Breast epithelium (tissue), 4 donors: ENCODE results near the gene STEAP1B. TPM values are rescaled to one million over a fixed set of nuclear protein-coding genes. Genes with fewer than 3 reads are reported as not detected.
"Not testable (repeated sequence)": the region's sequence is repeated elsewhere in the genome, so short reads cannot be mapped to it uniquely, and the experiment has no call there.

Experiments used
- DNase-seq, 2 donors: peaks; one replicate each; pipeline ENCODE4 v3.0.0-alpha.2; 2019; ENCODE audit warnings: low spot score in 2 of 2
- H3K27ac ChIP-seq, 2 donors: fragments of 200-600 bp; sonication (generic) in 1 of 2; one replicate each; pipeline ENCODE4 v1.5.1; 2016 to 2019; ENCODE audit warnings: mild to moderate bottlenecking in 1 of 2
- H3K27me3 ChIP-seq, 2 donors: fragments of 200-600 bp; sonication (generic) in 1 of 2; one replicate each; pipeline versions ENCODE4 v1.5.1 to v1.6.0; 2017 to 2019; ENCODE audit warnings: control low read depth in 1 of 2, mild to moderate bottlenecking in 1 of 2
- H3K36me3 ChIP-seq: fragments of 200-600 bp; one replicate; pipeline ENCODE4 v1.5.1; 2019
- H3K4me1 ChIP-seq, 2 donors: fragments of 200-600 bp; sonication (generic); one replicate each; pipeline ENCODE4 v1.5.1; 2016 to 2019; ENCODE audit warnings: control low read depth in 1 of 2
- H3K4me3 ChIP-seq, 3 donors: fragments of 200-600 bp; sonication (generic); 1 replicate in 2 of 3; 2 replicates in 1 of 3; pipeline ENCODE4 v1.5.1; 2016 to 2019; ENCODE audit warnings: mild to moderate bottlenecking in 3 of 3, moderate library complexity in 2 of 3
- H3K9me3 ChIP-seq, 2 donors: fragments of 200-600 bp; sonication (generic) in 1 of 2; one replicate each; pipeline ENCODE4 v1.5.1; 2016 to 2019; ENCODE audit warnings: control low read depth in 1 of 2
- POLR2A ChIP-seq: fragments of 450-650 bp; IDR thresholded peaks from one replicate; pipeline ENCODE4 v1.6.1; 2016; ENCODE audit warnings: antibody characterized with exemption, mild to moderate bottlenecking, moderate library complexity
- POLR2AphosphoS5 ChIP-seq, 3 donors: sonication (generic); formaldehyde crosslinking; IDR thresholded peaks; one replicate each; pipeline ENCODE4 v1.6.1; 2017; ENCODE audit warnings: antibody characterized with exemption in 3 of 3
- intact Hi-C: fragments of 100-400 bp; cut with DNase I; formaldehyde crosslinking; loops from one replicate; pipeline ENCODE4 v1.15.1; 2023; ENCODE audit warnings: low total_unique reads
- total RNA-seq, 3 donors: library from RNA; depleted of rRNA; stranded (reverse); fragments of >200 nt; gene quantifications; one replicate each; pipeline ENCODE4 v1.1.0, GENCODE V29; 2016
- TF ChIP-seq, protein P1 (sequence below), 3 donors: fragments of 450-650 bp; IDR thresholded peaks; one replicate each; pipeline ENCODE4 v1.5.1; 2016 to 2017; ENCODE audit warnings: antibody characterized with exemption in 3 of 3, mild to moderate bottlenecking in 3 of 3, moderate library complexity in 3 of 3

The STEAP1B gene
- total RNA-seq, 3 donors from 2014 or later: 0.32 to 1.0 (median 0.66) TPM

DNA sequence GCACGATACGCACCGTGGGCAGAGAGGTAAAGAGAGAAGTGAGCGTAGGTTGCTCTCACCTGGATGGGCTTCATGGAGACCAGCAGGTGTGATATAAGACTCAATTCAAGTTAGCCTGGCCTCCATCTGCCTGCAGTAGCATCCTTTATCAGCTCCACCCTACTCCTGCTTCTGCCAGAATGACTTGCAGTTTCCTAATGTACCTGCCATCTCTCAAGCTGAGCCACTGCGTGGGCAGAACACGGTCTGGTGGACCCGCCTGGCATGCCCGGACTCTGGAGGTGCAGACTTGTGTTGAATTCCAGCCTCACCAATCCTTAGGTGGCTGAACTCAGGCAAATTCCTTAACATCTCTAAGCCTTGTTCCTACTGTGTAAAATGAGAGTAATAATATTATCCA, 64.3 kb downstream of the STEAP1B start:
- H3K27me3 ChIP-seq: no peaks in the 10 kb centered on the region
- intact Hi-C loops: no loop called here

DNA sequence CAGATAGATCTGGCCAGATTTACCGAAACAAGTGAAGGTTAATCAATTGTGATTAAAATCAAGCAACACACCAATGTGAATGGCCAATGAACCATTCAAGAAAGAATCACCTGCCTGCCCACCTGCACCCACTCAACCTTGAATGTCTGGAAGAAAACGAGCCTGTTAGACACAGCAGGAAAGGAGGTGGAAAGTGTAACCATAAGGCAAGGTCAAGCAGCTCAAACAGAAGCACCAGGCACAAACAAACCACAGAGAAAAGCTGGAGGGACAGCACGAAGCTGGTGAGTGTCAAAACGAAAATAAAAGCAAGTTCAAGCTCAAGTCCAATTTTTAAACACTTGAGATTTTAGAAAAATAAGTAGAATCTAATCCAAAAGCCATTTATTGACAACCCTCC, 64.9 kb downstream of the STEAP1B start:
- no peak for TF ChIP-seq POLR2AphosphoS5 (IDR thresholded peaks at IDR 0.05)
- TF ChIP-seq, protein P1, sequence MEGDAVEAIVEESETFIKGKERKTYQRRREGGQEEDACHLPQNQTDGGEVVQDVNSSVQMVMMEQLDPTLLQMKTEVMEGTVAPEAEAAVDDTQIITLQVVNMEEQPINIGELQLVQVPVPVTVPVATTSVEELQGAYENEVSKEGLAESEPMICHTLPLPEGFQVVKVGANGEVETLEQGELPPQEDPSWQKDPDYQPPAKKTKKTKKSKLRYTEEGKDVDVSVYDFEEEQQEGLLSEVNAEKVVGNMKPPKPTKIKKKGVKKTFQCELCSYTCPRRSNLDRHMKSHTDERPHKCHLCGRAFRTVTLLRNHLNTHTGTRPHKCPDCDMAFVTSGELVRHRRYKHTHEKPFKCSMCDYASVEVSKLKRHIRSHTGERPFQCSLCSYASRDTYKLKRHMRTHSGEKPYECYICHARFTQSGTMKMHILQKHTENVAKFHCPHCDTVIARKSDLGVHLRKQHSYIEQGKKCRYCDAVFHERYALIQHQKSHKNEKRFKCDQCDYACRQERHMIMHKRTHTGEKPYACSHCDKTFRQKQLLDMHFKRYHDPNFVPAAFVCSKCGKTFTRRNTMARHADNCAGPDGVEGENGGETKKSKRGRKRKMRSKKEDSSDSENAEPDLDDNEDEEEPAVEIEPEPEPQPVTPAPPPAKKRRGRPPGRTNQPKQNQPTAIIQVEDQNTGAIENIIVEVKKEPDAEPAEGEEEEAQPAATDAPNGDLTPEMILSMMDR (IDR thresholded peaks at IDR 0.05): no peak
- Histone ChIP-seq H3K36me3 (no peaks in the 10 kb centered on the region), H3K27ac (no peak overlapping the region), H3K9me3 (no peaks in the 10 kb centered on the region), H3K27me3 (no peaks in the 10 kb centered on the region), H3K4me3 (no peak overlapping the region), H3K4me1 (peaks cover 0 to 11% of the 10 kb centered on the region in 2 donors)
- intact Hi-C loops: no loop called here
- DNase-seq: no peak

More for the DNA sequence above, 64.3 kb downstream of the STEAP1B start:
- Histone ChIP-seq H3K4me3 (no peak overlapping the region), H3K4me1 (peaks cover 0 to 11% of the 10 kb centered on the region in 2 donors), H3K9me3 (no peaks in the 10 kb centered on the region), H3K27ac (no peak overlapping the region), H3K36me3 (no peaks in the 10 kb centered on the region)
- no peak for DNase-seq
- TF ChIP-seq POLR2A (no peak), POLR2AphosphoS5 (IDR thresholded peaks at IDR 0.05) (no peak)
- TF ChIP-seq, protein P1 (IDR thresholded peaks at IDR 0.05): no peak

DNA sequence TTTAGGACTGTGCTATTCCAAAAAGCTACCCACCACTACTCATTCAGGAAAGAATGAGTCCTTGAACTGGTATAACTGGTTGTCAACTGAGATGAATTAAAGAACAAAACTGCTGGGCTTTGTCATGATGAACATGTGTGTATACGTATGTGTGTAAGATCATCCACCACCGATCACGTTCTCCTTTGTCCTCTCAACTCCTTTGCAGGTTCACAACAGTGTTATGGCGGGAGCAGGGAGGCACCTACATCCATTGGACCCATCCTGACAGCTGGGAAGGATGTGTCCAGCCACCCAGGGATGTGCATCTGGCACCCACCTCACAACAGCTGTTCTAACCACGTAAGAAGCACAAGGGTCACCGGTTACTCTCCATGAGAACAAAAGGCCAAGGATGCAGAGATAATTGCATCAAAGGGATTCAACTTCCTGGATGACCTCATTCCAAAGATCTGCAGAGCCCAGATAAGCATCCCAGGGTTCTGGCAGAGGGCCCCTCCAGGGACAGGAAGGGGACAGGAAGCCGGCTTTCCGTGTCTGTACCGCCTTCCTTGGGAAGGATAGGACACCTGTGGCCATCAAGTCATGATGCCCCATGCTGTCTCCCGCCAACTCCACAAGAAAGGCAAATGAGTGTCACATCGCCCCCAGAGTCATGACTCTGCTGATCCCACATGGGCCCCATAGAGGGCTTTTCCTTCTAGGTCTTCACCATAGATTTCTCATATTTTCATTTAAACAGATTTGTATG, 66.1 kb downstream of the STEAP1B start:
- no peak for DNase-seq
- H3K4me1 ChIP-seq: peaks cover 0 to 11% of the 10 kb centered on the region in 2 donors
- no peaks in the 10 kb centered on the region for H3K27me3 ChIP-seq
- H3K4me3 ChIP-seq: no peak overlapping the region
- peak overlapping the region; percentile 83 to 88 for H3K27ac ChIP-seq
- intact Hi-C loops: no loop called here
- no peaks in the 10 kb centered on the region for H3K9me3 ChIP-seq
- TF ChIP-seq, protein P1 (IDR thresholded peaks at IDR 0.05): no peak
- no peak for TF ChIP-seq POLR2A
- TF ChIP-seq POLR2AphosphoS5 (IDR thresholded peaks at IDR 0.05): peak; percentile 5 to 60 (median 60)
- no peaks in the 10 kb centered on the region for H3K36me3 ChIP-seq

DNA sequence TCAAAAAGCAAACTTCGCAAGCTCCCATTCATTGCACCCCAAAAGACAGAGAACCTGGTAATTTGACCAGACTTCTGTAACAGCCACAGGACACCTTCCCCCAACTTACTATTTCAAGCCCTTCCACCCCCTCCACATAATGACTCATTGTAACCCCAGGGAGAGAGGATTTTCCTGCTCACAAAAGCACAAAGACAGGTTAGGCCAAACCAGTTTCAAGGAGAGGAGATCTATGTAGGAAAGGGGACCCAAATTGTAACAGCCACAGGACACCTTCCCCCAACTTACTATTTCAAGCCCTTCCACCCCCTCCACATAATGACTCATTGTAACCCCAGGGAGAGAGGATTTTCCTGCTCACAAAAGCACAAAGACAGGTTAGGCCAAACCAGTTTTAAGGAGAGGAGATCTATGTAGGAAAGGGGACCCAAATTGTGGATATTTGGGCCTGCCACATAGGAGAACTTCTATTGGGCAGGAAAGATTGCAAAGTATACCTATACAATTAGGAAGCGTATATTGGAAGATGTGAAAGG, 66.8 kb downstream of the STEAP1B start:
- intact Hi-C loops, H3K27me3 ChIP-seq, H3K9me3 ChIP-seq, H3K4me3 ChIP-seq, DNase-seq, H3K36me3 ChIP-seq: not testable (repeated sequence)
- H3K4me1 ChIP-seq: peaks cover 0 to 11% of the 10 kb centered on the region in 2 donors
- peak overlapping the region; percentile 83 to 88 for H3K27ac ChIP-seq

- DNase-seq: no peak
- intact Hi-C loops: no loop called here
- Histone ChIP-seq H3K27ac (peak overlapping the region; percentile 69 to 79), H3K4me1 (peaks cover 0 to 11% of the 10 kb centered on the region in 2 donors), H3K36me3 (no peaks in the 10 kb centered on the region), H3K27me3 (no peaks in the 10 kb centered on the region), H3K4me3 (no peak overlapping the region), H3K9me3 (no peaks in the 10 kb centered on the region)
- TF ChIP-seq POLR2A (no peak), POLR2AphosphoS5 (IDR thresholded peaks at IDR 0.05) (no peak)
- TF ChIP-seq, protein P1 (IDR thresholded peaks at IDR 0.05): no peak
These were observed 67.7 kb downstream of the STEAP1B start for GRCh38 chr7:22432203-22432718.
